GM19238 (cell line): ENCODE results near the gene RPL38.

ENCODE experiments used
- DNase-seq: peaks from one replicate; pipeline ENCODE4 v3.0.0; 2011; ENCODE audit warnings: low spot score; ENCODE audit not compliant: insufficient read length

Gene RPL38

GRCh38 chr17:74245871-74246270 lies 42.4 kb downstream of the RPL38 start:
- DNase-seq: no peak

- DNase-seq: no peak
Measured at GRCh38 chr17:74249590-74250270, 46.3 kb downstream of the RPL38 start.

GRCh38 chr17:74250324-74250995 lies 47.0 kb downstream of the RPL38 start:
- DNase-seq: no peak

GRCh38 chr17:74251051-74251450 lies 47.6 kb downstream of the RPL38 start:
- DNase-seq: no peak

- DNase-seq: no peak
Measured at GRCh38 chr17:74251569-74251968, 48.1 kb downstream of the RPL38 start.

GRCh38 chr17:74252211-74252610 lies 48.7 kb downstream of the RPL38 start:
- DNase-seq: no peak

GRCh38 chr17:74253036-74253435 lies 49.6 kb downstream of the RPL38 start:
- DNase-seq: no peak

- DNase-seq: no peak
Measured at GRCh38 chr17:74257311-74257710, 53.8 kb downstream of the RPL38 start.

- no peak for DNase-seq
Measured at GRCh38 chr17:74259667-74260524, 56.4 kb downstream of the RPL38 start.
